Right renal cortex interstitium (tissue), 3 donors: Measurements from ENCODE around the gene DPH2. TPM values are rescaled to one million over a fixed set of nuclear protein-coding genes. Genes with fewer than 3 reads are reported as not detected.

ENCODE experiments used
- DNase-seq, 3 donors: peaks; one replicate each; pipeline ENCODE4 v3.0.0-alpha.2; 2013; ENCODE audit warnings: low read depth in 3 of 3, low spot score in 2 of 3
- polyA plus RNA-seq, 3 donors: library from polyadenylated mRNA; unstranded; fragments of 120-200 nt; gene quantifications; one replicate each; pipeline ENCODE4 v1.2.1, GENCODE V29; 2013; ENCODE audit not compliant: insufficient read length in 3 of 3

The DPH2 gene
- polyA plus RNA-seq, 3 donors = 21.5 to 22.3 (median 21.9) TPM

GRCh38 chr1:44021156-44021555, 51.3 kb downstream of the DPH2 start:
- DNase-seq = no peak

GRCh38 chr1:44021581-44022321, 51.9 kb downstream of the DPH2 start:
- DNase-seq = no peak

Other genes with a start within 250 kb of the DPH2 start
- 1 to 10 TPM; 1.7 to 1.9 (median 1.7) TPM for gene ARTN, start 36.2 kb upstream of the DPH2 start, polyA plus RNA-seq
- gene IPO13, start 23.1 kb upstream of the DPH2 start, polyA plus RNA-seq = 10 to 100 TPM; 33.6 to 36.0 (median 35.6) TPM
- gene ATP6V0B, start 5.0 kb downstream of the DPH2 start, polyA plus RNA-seq = 100 to 1,000 TPM; 134 to 150 (median 144) TPM
- 10 to 100 TPM; 34.6 to 39.8 (median 37.2) TPM for gene B4GALT2, start 9.2 kb downstream of the DPH2 start, polyA plus RNA-seq
- gene CCDC24, start 21.6 kb downstream of the DPH2 start, polyA plus RNA-seq = 10 to 100 TPM; 14.4 to 15.8 (median 14.6) TPM
- 1 to 10 TPM; 5.4 to 6.3 (median 6.1) TPM for gene SLC6A9, start 61.5 kb downstream of the DPH2 start, polyA plus RNA-seq
- not detected for gene KLF17, start 148.8 kb downstream of the DPH2 start, polyA plus RNA-seq
- not detected for gene KLF18, start 171.6 kb downstream of the DPH2 start, polyA plus RNA-seq
- gene DMAP1, start 243.5 kb downstream of the DPH2 start, polyA plus RNA-seq = 10 to 100 TPM; 52.6 to 57.5 (median 53.2) TPM